Activated T-helper 9 cell treated with anti-CD3 and anti-CD28 coated beads, Interleukin-2, amount 50 U/mL, for 16 hours (primary cell): ENCODE data around the gene PBX2.
"Not testable (repeated sequence)": the region's sequence is repeated elsewhere in the genome, so short reads cannot be mapped to it uniquely, and the experiment has no call there.

Experiments
- DNase-seq: peaks from one replicate; pipeline ENCODE4 v3.0.0-alpha.2; 2020; ENCODE audit warnings: low read depth

The PBX2 gene

DNA sequence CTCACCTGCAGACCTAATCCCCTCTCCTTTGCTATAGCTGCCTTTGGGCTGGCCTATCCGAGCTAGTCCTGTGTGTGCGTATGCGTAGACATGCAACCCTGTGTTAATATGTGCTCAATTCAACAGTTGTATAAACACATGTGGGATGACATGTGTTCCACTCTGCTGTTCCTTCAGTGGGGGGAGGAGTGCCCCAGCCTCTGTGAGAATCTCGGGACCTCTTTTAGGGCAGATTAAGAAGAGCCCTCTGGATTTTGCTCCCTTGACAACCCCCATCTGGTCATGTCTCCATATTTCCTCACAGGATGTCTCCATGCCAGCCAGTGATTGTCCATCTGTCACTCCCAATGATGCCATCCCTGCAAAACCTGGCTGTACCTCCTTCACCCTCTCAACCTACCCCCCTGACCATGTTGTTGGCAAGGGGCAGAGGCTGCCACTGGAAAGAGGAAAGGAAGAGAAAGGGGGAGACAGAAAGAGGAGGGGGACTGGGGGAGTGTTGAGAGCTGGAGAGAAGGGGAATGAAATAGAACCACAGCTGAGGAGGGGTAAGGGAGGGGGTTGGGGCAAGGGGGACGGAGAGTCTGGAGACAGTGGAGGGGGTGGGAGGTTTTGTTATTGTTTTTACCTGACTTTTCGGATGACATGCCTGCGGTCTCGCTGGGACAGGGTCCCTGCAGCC lies 38.7 kb downstream of the PBX2 start:
- DNase-seq = no peak

- no peak for DNase-seq
These were observed 39.8 kb downstream of the PBX2 start for GRCh38 chr6:32149932-32150870.

DNA sequence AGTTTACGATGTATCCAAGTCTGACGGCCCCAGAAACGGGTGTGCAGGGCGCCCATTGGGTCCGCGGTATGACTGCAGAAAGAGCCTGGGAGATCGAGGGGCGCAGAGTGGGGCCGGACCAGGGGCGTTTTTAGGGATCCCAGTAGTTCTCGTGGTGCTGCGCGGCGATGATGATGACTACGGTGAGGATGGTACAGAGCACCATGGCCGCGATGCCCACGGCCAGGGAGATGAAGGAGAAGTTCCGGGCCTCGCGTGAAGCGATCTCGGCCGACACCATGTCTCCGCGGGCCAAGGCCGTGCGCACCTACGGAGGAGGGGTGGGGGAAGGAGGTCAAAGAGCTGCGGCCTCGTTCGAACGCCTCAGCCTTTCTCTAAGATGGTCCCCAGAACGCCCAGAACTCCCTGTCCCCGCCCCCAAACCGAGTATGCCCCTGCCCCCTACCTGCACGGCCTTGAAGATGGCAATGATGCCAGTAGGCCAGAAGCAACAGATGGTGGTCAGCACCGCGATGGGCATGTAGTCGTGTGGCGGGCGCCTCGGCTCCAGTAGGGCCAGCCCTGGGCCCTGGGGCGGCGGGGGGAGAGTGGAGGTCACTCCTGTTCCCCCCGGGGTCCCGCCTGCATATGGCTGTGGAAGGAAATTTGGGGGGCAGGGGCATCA lies 40.8 kb downstream of the PBX2 start:
- DNase-seq = no peak

DNA sequence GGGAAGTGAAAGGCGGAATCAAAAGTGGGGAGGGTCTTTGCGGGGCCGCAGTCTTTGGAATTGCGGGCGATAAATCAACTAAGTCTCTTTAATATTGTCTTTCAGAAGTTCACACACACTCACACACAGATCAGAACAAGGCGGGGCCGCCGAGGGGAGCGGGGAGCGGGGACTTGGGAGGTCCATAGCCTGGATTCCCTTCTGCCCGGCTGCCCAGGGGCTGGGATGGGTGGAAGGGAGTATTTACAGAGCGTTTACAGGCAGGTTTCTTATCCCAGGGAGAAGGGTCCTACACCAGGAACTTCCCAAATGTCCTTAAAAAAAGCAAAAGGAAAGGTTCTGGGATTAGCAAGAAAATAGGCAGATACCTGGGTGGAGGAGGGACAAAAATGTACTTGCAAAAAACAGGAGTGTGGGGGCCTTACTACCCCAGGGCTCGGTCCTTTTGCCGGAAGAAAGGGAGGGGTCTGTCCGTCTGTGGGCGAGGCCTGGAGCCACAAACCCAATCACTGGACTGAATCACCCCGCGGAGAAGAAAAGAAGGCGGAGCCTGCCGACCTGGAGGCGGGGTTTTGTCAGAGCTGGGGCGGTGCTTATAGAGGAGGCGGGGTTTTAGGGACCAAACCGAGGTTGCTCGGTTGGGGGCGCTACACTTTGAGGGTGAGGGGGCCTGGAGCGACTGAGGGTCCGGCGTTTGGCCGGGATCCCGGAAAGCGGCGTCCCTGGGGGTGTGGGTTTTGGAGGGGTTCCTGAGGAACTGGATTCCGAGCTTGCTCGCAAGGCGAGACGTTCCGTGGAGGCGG lies 41.5 kb downstream of the PBX2 start:
- peak; percentile 53 for DNase-seq

GRCh38 chr6:32147401-32148132 lies 42.4 kb downstream of the PBX2 start:
- no peak for DNase-seq

- DNase-seq = no peak
These were observed 43.3 kb downstream of the PBX2 start for GRCh38 chr6:32146687-32147086.

DNA sequence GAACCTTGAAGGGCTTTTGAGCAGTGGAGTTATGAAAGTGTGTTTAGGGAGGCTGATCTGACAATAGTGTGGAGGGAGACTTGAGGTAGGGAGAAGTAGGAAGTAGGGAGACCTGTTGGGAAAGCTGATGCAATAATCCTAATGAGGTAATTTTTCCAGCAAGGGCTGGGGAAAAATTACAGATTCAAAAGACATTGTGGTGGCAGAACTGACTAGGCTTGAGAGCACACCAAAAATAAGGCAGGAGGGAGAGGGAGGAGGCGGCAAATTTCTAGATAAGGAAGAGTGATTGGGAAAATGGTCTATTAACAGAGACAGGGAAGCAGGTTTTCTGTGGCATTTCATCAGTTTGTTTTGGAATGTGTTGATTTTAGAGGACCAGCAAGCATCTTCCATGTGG lies 43.7 kb downstream of the PBX2 start:
- no peak for DNase-seq

DNA sequence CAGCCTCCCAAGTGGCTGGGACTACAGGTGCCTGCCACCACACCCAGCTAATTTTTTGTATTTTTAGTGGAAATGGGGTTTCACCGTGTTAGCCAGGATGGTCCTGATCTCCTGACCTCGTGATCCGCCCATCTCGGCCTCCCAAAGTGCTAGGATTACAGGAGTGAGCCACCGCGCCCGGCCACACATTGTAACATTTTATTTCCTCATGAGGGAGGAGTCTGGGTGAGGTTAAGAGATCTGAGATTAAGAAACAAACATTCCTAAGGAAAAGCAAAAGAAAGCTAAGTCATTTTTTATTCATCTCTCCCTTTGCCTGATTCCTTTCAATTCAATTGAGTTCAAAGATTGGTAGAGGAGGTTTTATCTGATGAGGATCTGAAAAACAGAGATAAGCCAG lies 45.8 kb downstream of the PBX2 start:
- DNase-seq = not testable (repeated sequence)

DNA sequence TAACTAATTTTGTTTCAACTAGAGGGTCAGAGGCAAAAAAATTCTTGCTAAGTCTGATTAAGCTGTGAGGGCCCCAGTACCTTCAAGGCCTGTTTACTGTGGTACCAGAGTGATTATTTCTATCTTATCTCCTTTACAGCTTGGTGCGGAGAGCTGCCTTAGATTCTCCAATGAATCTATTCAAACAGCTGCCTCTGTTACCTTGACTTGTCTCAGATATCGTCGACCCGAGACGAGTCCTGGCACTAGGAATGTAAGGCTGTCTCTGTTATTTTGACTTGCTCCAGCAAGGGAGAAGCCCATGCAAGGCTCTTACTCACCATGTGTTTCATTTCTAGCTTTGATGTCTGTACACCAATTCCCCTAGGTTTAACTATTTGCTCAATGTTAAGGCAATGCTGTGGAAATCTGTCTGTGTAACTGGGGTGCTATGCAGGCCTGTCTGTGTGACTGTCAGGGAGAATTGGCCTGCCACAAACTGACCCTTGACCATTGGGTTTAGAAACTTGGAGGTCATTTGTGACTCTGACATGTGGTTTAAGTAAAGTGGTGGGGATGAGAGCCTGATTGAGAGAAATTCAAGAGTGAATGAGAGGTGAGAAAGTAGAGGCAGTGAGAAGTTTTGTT lies 49.5 kb downstream of the PBX2 start:
- DNase-seq = no peak

GRCh38 chr6:32139590-32139989 lies 50.4 kb downstream of the PBX2 start:
- DNase-seq = no peak

DNA sequence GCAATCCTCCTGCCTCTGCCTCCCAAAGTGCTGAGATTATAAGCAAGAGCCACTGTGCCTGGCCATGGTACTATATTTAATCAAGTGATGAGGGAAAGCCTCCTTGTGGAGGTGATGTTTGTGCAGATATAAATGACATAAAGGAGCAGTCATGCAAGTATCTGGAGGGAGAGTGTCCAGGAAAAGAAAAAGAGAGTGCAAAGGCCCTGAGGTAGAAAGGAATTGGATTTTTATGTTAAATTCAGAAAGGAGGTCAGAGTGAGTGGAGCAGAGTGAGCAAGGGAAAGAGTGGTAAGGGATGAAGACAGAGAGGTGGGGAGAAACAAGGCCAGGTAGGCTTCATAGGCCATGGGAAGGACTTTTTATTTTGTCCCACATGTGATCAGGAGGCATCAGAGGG lies 52.5 kb downstream of the PBX2 start:
- DNase-seq = no peak
